ENCODE data around the gene GRB10.

DNA sequence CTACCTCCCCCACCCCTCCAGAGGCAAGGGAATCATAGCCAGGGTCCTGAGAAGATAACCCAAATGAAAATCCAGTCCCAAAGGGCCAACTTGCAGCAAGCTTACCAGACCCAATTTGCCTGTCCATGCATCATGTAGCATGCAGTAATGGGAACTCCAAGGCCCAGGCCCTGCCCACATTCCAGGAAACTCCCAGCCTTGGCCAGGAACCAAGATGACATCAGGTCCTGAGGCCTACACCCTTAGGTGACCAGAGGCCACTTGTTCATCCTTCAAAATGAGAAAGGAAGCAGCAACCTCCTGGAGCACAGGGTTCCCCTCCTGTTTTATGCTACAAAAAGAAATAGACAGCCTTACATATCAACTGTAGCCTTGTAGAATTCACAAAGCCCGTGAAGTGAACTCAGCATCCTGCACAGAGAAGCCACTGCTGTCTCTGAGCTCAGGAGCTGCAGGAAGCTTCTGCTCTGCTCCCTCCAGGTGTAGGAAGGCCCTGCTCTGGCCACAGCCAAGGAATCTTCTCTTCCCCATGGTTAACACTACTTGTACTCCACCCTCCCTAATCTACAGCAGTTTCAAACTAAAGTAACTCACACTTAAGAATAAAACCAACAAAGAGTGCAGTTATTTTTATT lies 30.3 kb upstream of the GRB10 start:
- TF ChIP-seq, protein P1, sequence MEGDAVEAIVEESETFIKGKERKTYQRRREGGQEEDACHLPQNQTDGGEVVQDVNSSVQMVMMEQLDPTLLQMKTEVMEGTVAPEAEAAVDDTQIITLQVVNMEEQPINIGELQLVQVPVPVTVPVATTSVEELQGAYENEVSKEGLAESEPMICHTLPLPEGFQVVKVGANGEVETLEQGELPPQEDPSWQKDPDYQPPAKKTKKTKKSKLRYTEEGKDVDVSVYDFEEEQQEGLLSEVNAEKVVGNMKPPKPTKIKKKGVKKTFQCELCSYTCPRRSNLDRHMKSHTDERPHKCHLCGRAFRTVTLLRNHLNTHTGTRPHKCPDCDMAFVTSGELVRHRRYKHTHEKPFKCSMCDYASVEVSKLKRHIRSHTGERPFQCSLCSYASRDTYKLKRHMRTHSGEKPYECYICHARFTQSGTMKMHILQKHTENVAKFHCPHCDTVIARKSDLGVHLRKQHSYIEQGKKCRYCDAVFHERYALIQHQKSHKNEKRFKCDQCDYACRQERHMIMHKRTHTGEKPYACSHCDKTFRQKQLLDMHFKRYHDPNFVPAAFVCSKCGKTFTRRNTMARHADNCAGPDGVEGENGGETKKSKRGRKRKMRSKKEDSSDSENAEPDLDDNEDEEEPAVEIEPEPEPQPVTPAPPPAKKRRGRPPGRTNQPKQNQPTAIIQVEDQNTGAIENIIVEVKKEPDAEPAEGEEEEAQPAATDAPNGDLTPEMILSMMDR (IDR thresholded peaks at IDR 0.05), result no peak
- TF ChIP-seq POLR2A (IDR thresholded peaks at IDR 0.05), result no peak

Measured in uterus (tissue), 2 donors.